Smooth muscle cell (in vitro differentiated cells): Measurements from ENCODE around the gene MRFAP1L1. TPM values are rescaled to one million over a fixed set of nuclear protein-coding genes. Genes with fewer than 3 reads are reported as not detected.

Experiments used
- DNase-seq: peaks from one replicate; lab custom pipeline; 2025; ENCODE audit not compliant: unreplicated experiment; lab: John Stamatoyannopoulos, UW
- H2AFZ ChIP-seq: fragments of 200-600 bp; sonication (generic); 2 replicates; pipeline ENCODE4 v1.6.0; 2016; ENCODE audit warnings: antibody characterized with exemption, low read depth, mild to moderate bottlenecking
- H3F3A ChIP-seq: fragments of 200-600 bp; sonication (generic); 2 replicates; pipeline ENCODE4 v1.6.0; 2017; ENCODE audit warnings: antibody characterized with exemption, low read depth
- H3K27ac ChIP-seq: fragments of 200-600 bp; sonication (generic); 2 replicates; pipeline ENCODE4 v1.5.1; 2016; ENCODE audit warnings: low read depth, mild to moderate bottlenecking
- H3K27me3 ChIP-seq: fragments of 200-600 bp; sonication (generic); 2 replicates; pipeline ENCODE4 v1.6.1; 2016; ENCODE audit warnings: low read depth, mild to moderate bottlenecking
- H3K36me3 ChIP-seq: fragments of 200-600 bp; sonication (generic); 2 replicates; pipeline ENCODE4 v1.5.1; 2016; ENCODE audit warnings: low read depth
- H3K4me1 ChIP-seq: fragments of 200-600 bp; sonication (generic); 2 replicates; pipeline ENCODE4 v1.5.1; 2016; ENCODE audit warnings: low read depth
- H3K4me2 ChIP-seq: fragments of 200-600 bp; sonication (generic); 2 replicates; pipeline ENCODE4 v1.6.0; 2016; ENCODE audit warnings: mild to moderate bottlenecking
- H3K4me3 ChIP-seq: fragments of 200-600 bp; sonication (generic); 2 replicates; pipeline ENCODE4 v1.5.1; 2016; ENCODE audit warnings: mild to moderate bottlenecking
- H3K79me2 ChIP-seq: fragments of 200-600 bp; sonication (generic); 2 replicates; pipeline ENCODE4 v1.6.0; 2016; ENCODE audit warnings: low read depth, mild to moderate bottlenecking
- H3K9ac ChIP-seq: fragments of 200-600 bp; sonication (generic); 2 replicates; pipeline ENCODE4 v1.6.0; 2016; ENCODE audit warnings: low read depth
- H3K9me3 ChIP-seq: fragments of 200-600 bp; sonication (generic); replicated peaks from 2 replicates; pipeline ENCODE4 v1.5.1; 2016; ENCODE audit warnings: low read depth
- H4K20me1 ChIP-seq: fragments of 200-600 bp; sonication (generic); 2 replicates; pipeline ENCODE4 v1.6.0; 2016; ENCODE audit warnings: low read depth
- CTCF ChIP-seq: fragments of 200-600 bp; sonication (generic); IDR thresholded peaks from 2 replicates; pipeline ENCODE4 v1.5.1; 2017; ENCODE audit warnings: borderline replicate concordance, mild to moderate bottlenecking, antibody characterized with exemption; ENCODE audit not compliant: insufficient read depth, poor library complexity, severe bottlenecking
- WGBS: methylation state at CpG from one replicate; pipeline ENCODE4 v1.1.7; 2016; ENCODE audit warnings: low lambda C conversion rate; 5-methylcytosine and 5-hydroxymethylcytosine counted together
- polyA plus RNA-seq: library from polyadenylated mRNA; unstranded; fragments of >200 nt; fragmentation: Nextera tagmentation; extraction: Ambion mirVana; gene quantifications from 2 replicates; pipeline ENCODE4 v1.2.1, GENCODE V29; 2016
- total RNA-seq: library from RNA; depleted of rRNA; stranded (reverse); fragments of >200 nt; gene quantifications from 2 replicates; pipeline ENCODE4 v1.2.3, GENCODE V29; 2014

The MRFAP1L1 gene
- total and polyA plus RNA-seq, 2 experiments from 2014 or later = 48.9 to 67.1 TPM

DNA sequence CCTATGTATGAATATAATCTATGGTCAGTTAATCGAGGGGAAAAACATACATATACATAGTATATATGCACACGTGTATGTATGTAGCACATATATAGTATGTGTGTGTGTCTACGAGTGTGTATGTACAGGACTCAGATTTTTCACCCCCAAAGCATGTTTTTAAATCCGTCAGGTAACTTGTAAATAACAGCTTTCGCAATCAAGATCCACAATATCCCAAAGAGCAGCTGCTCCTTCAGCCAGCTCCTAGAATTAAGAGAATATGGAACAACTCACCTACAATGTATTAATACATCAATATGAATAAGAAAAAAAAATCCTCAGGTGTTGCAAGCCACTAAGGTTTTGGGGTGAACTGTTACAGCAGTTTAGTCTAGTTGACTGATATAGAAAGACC is 3.5 kb downstream of the MRFAP1L1 start:
- H3K36me3 ChIP-seq = no peaks in the 10 kb centered on the region
- peaks cover 58% of the 10 kb centered on the region for H3K79me2 ChIP-seq
- TF ChIP-seq CTCF = no peak
- H3K9ac ChIP-seq = no peak overlapping the region
- WGBS = 94% methylated on average over 5 of the region's 5 CpGs
- H3F3A ChIP-seq = no peaks in the 10 kb centered on the region
- H4K20me1 ChIP-seq = peaks cover 36% of the 10 kb centered on the region
- no peaks in the 10 kb centered on the region for H3K9me3 ChIP-seq
- no peak overlapping the region for H3K4me2 ChIP-seq
- H3K27ac ChIP-seq = no peak overlapping the region
- no peaks in the 10 kb centered on the region for H3K27me3 ChIP-seq
- peaks cover 17% of the 10 kb centered on the region for H3K4me1 ChIP-seq
- no peak overlapping the region for H3K4me3 ChIP-seq
- no peak overlapping the region for H2AFZ ChIP-seq
- no peak for DNase-seq

DNA sequence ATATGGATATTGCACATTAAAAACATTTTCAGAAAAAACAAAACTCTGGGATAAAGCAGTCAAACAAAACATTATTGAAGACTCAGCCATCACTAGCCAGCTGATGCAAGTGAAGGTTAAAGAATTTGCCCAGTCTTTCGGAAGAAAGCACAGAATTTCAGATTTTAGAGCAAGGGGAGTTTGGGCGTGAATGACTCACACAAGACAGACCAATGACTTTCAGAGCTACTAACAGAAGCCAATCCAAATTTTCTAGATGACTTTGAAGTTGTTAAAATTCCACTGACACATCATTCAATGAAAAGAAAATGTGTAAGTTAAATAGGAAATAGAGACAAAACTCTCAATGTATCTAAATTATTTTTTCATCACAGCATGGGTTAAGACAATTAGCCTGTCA is 4.0 kb downstream of the MRFAP1L1 start:
- H3F3A ChIP-seq = no peaks in the 10 kb centered on the region
- H2AFZ ChIP-seq = no peak overlapping the region
- no peak overlapping the region for H3K4me3 ChIP-seq
- H3K9me3 ChIP-seq = no peaks in the 10 kb centered on the region
- WGBS = 95% methylated on average over 2 of the region's 2 CpGs
- no peak overlapping the region for H3K4me2 ChIP-seq
- H4K20me1 ChIP-seq = peaks cover 36% of the 10 kb centered on the region
- H3K36me3 ChIP-seq = no peaks in the 10 kb centered on the region
- no peak overlapping the region for H3K27ac ChIP-seq
- H3K79me2 ChIP-seq = peaks cover 58% of the 10 kb centered on the region
- no peaks in the 10 kb centered on the region for H3K27me3 ChIP-seq
- no peak for DNase-seq
- peaks cover 17% of the 10 kb centered on the region for H3K4me1 ChIP-seq
- no peak for TF ChIP-seq CTCF
- no peak overlapping the region for H3K9ac ChIP-seq

- no peak overlapping the region for H2AFZ ChIP-seq
Measured at GRCh38 chr4:6703786-6704185, 5.9 kb downstream of the MRFAP1L1 start.

More at GRCh38 chr4:6703786-6704185, 5.9 kb downstream of the MRFAP1L1 start:
- 88% methylated on average over 3 of the region's 3 CpGs for WGBS
- no peak for TF ChIP-seq CTCF
- peaks cover 13% of the 10 kb centered on the region for H3K4me1 ChIP-seq
- H3K9ac ChIP-seq = no peak overlapping the region
- H3K27me3 ChIP-seq = no peaks in the 10 kb centered on the region
- no peaks in the 10 kb centered on the region for H3F3A ChIP-seq
- no peak overlapping the region for H3K4me3 ChIP-seq
- no peaks in the 10 kb centered on the region for H3K36me3 ChIP-seq
- DNase-seq = no peak
- H3K9me3 ChIP-seq = no peaks in the 10 kb centered on the region
- peaks cover 53% of the 10 kb centered on the region for H3K79me2 ChIP-seq
- H3K27ac ChIP-seq = no peak overlapping the region
- H4K20me1 ChIP-seq = peaks cover 36% of the 10 kb centered on the region
- H3K4me2 ChIP-seq = no peak overlapping the region
